ENCODE measurements around the gene LRRC72. TPM values are rescaled to one million over a fixed set of nuclear protein-coding genes. Genes with fewer than 3 reads are reported as not detected.

The LRRC72 gene
- total RNA-seq, 2 donors from 2014 or later = not detected

DNA sequence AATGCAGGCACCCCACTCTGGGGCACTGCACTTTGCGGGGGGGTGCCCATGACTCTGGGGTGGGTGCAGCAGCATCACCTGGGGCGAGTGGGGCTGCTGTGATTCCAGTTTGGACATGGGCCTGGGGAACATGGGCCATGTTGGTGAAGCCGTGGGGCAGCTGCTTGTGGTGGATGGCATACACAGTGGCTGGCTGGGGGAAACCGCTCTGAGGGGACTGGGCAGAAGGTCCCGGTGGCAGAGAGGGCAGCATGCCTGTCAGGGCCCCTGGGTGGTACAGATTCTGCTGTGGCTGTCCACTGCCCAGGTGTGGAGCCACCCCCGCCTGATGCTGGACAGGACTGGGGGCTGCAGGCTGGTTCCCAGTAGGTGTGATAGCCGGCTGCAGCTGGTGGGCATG, 57.2 kb downstream of the LRRC72 start:
- no peaks in the 10 kb centered on the region for H3K9me3 ChIP-seq
- intact Hi-C loops (cut with DNase I) = no loop called here
- no peak overlapping the region for H3K4me3 ChIP-seq
- H3K36me3 ChIP-seq = no peaks in the 10 kb centered on the region
- no peaks in the 10 kb centered on the region for H3K27me3 ChIP-seq (replicated peaks; ENCODE audit: insufficient read depth)
- no peaks in the 10 kb centered on the region for H3K4me1 ChIP-seq (replicated peaks)
- 95% methylated on average over 7 of the region's 7 CpGs for WGBS
- H3K27ac ChIP-seq = no peak overlapping the region
- no peak for TF ChIP-seq POLR2AphosphoS5 (IDR thresholded peaks at IDR 0.05)
- TF ChIP-seq, protein P1, sequence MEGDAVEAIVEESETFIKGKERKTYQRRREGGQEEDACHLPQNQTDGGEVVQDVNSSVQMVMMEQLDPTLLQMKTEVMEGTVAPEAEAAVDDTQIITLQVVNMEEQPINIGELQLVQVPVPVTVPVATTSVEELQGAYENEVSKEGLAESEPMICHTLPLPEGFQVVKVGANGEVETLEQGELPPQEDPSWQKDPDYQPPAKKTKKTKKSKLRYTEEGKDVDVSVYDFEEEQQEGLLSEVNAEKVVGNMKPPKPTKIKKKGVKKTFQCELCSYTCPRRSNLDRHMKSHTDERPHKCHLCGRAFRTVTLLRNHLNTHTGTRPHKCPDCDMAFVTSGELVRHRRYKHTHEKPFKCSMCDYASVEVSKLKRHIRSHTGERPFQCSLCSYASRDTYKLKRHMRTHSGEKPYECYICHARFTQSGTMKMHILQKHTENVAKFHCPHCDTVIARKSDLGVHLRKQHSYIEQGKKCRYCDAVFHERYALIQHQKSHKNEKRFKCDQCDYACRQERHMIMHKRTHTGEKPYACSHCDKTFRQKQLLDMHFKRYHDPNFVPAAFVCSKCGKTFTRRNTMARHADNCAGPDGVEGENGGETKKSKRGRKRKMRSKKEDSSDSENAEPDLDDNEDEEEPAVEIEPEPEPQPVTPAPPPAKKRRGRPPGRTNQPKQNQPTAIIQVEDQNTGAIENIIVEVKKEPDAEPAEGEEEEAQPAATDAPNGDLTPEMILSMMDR (IDR thresholded peaks at IDR 0.05) = no peak
- no peak for TF ChIP-seq POLR2A (IDR thresholded peaks at IDR 0.05)
- DNase-seq (ENCODE audit: low spot score) = no peak

DNA sequence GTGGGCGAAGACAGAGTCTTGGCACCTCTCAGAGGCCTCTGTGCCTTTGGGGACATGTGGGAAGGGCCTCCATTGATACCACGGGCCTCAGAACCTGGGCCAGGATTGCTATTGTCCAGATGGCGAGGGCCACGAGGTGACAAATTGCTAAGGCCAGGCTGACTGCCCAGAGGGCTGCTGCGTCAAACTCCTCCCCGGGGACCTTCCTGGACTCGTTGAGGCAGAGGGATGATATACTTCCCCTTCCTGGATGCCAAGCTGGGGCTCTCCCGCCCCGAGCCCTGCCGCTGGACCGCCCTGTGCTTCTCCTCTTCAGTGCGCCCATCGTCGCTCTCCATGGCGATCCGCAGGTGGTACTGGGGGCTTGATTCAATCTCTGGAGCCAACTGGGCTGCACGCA, 58.9 kb downstream of the LRRC72 start:
- Histone ChIP-seq H3K4me3 (no peak overlapping the region), H3K27me3 (replicated peaks; ENCODE audit: insufficient read depth) (no peaks in the 10 kb centered on the region), H3K4me1 (replicated peaks) (no peaks in the 10 kb centered on the region), H3K27ac (no peak overlapping the region), H3K9me3 (no peaks in the 10 kb centered on the region), H3K36me3 (no peaks in the 10 kb centered on the region)
- intact Hi-C loops (cut with DNase I) = no loop called here
- no peak for TF ChIP-seq POLR2AphosphoS5 (IDR thresholded peaks at IDR 0.05)
- TF ChIP-seq, protein P1 (IDR thresholded peaks at IDR 0.05) = no peak
- no peak for TF ChIP-seq POLR2A (IDR thresholded peaks at IDR 0.05)
- WGBS = 94% methylated on average over 17 of the region's 17 CpGs
- no peak for DNase-seq (ENCODE audit: low spot score)

DNA sequence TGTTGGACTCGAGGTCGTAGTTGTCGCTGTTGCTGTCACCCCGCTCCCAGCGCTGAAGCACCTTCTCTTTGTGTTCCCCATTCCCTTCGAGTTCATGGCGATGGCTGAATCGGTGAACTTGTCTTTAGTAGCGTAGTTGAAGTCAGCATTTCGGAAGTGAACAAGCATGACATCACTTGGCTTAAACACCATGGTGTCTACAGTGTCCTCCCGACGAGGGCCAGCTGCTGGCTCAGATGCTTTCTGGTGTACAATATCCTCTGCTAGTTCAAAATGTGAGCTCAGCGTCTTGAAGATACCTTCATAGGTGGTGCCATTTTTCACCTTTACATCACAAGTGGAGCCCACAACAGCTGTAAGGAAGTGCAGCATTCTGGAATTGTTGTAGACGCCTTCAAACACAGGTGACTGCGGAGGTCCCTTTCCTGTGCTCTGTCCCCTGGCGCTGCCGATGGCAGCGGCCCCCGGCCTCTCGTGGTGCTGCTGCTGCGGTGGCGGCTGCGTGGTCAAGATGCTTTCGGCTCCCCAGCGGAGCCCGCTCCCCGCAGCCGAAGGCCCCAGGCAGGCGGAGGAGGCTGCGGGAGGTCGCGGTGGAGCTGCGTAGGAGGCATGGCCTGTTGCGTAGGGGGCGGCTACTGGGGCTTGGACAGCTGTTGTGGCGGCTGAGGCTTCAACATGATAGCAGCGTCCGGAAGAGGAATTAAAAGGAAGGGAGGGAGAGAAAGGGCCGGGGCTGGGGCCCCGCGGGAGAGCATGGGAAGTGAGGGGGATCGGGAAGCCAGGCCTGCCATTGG, 59.7 kb downstream of the LRRC72 start:
- TF ChIP-seq POLR2AphosphoS5 (IDR thresholded peaks at IDR 0.05) (no peak), POLR2A (IDR thresholded peaks at IDR 0.05) (no peak)
- TF ChIP-seq, protein P1 (IDR thresholded peaks at IDR 0.05) = no peak
- H3K4me3 ChIP-seq = no peak overlapping the region
- H3K4me1 ChIP-seq (replicated peaks) = no peaks in the 10 kb centered on the region
- 91% methylated on average over 42 of the region's 42 CpGs for WGBS
- H3K36me3 ChIP-seq = no peaks in the 10 kb centered on the region
- intact Hi-C loops (cut with DNase I) = no loop called here
- H3K9me3 ChIP-seq = no peaks in the 10 kb centered on the region
- H3K27me3 ChIP-seq (replicated peaks; ENCODE audit: insufficient read depth) = no peaks in the 10 kb centered on the region
- H3K27ac ChIP-seq = no peak overlapping the region
- no peak for DNase-seq (ENCODE audit: low spot score)

DNA sequence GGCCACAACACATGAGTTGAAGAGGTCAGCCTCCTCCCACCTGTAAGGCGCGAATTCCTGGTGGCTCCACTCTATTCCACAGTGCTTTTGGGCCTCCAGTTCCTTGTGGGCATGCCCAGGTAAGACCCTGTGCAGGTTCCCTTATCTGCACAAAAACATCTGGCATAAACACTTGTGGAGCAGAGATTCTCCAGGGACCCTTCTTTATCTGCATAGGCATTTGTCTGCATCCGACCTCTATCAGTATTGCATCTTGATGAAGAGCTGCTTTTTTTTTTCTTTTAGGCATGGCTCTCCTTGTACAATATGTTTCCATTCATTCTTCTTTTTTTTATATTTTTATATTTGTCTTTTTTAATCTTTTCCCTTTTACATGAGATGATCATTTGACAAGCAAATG, 60.5 kb downstream of the LRRC72 start:
- Histone ChIP-seq H3K27ac (no peak overlapping the region), H3K4me3 (no peak overlapping the region), H3K4me1 (replicated peaks) (no peaks in the 10 kb centered on the region), H3K27me3 (replicated peaks; ENCODE audit: insufficient read depth) (no peaks in the 10 kb centered on the region), H3K36me3 (no peaks in the 10 kb centered on the region), H3K9me3 (no peaks in the 10 kb centered on the region)
- 92% methylated on average over 3 of the region's 3 CpGs for WGBS
- intact Hi-C loops (cut with DNase I) = no loop called here
- DNase-seq (ENCODE audit: low spot score) = no peak
- no peak for TF ChIP-seq POLR2AphosphoS5 (IDR thresholded peaks at IDR 0.05)
- TF ChIP-seq, protein P1 (IDR thresholded peaks at IDR 0.05) = no peak
- no peak for TF ChIP-seq POLR2A (IDR thresholded peaks at IDR 0.05)

DNA sequence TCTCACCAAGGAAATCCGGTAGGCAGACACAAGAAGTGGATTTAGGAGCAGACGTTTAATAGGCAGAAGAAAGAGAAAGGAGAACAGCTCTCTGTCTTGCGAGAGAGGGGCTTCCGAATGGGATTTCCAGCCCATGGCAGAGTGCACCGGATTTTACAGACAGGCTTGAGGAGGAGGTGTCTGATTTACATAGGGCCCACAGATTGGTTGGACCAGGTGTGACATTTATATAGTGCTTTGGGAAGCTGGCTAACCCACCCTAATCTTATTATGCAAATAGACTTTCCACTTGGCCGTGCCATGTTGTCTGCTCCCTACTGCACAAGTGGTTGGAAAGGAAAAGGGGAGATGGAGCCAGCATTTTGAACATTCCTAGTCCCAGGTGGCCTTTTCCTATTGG, 61.2 kb downstream of the LRRC72 start:
- H3K9me3 ChIP-seq = no peaks in the 10 kb centered on the region
- H3K27ac ChIP-seq = no peak overlapping the region
- no peaks in the 10 kb centered on the region for H3K36me3 ChIP-seq
- no peak for DNase-seq (ENCODE audit: low spot score)
- no peaks in the 10 kb centered on the region for H3K4me1 ChIP-seq (replicated peaks)
- 21% methylated on average over 6 of the region's 6 CpGs for WGBS
- TF ChIP-seq POLR2A (IDR thresholded peaks at IDR 0.05) = no peak
- TF ChIP-seq POLR2AphosphoS5 (IDR thresholded peaks at IDR 0.05) = no peak
- TF ChIP-seq, protein P1 (IDR thresholded peaks at IDR 0.05) = no peak
- intact Hi-C loops (cut with DNase I) = no loop called here
- H3K27me3 ChIP-seq (replicated peaks; ENCODE audit: insufficient read depth) = no peaks in the 10 kb centered on the region
- no peak overlapping the region for H3K4me3 ChIP-seq

Data from prostate gland (tissue), 2 donors.